NK-92 (cell line): ENCODE results near the gene SOSTDC1.
A peak's percentile ranks its signal among the peaks of the same experiment; 100 is the strongest.

ENCODE experiments used
- DNase-seq: peaks from one replicate; lab custom pipeline; 2025; ENCODE audit not compliant: unreplicated experiment; lab: John Stamatoyannopoulos, UW

SOSTDC1 gene

DNA sequence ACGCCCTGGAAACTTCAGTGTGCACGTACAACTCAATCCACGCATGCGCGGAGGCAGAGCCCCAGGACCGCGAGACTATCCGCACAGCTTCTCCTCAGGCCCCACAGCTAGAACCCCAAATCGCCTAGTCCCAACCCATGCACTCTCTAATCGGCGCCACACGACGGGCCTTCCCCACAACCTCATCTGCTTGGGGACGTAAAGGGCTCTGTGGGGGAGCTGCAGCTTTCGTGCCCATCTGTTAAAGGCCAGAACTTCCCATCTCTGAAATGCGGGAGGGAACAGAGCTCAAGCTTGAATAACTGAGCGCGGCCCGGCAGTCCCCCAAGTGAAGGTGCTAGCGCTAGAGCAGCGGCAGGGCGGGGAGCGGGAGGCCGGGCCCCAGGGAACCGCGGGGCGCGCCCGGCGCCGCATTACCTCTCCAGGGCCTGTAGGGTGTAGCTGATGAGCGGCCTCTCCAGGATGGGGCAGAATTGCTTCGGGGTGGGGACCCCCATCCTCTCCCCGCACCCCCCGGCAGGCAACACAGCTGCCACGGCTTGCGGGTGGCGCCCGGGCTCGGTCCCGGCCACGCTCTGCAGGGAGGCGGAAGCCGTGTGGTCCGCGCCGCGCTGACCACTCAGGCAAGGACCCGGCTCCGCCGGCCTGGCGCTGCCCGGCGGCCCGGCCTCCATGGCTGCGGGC is 44.7 kb downstream of the SOSTDC1 start:
- peak; percentile 4 for DNase-seq

DNA sequence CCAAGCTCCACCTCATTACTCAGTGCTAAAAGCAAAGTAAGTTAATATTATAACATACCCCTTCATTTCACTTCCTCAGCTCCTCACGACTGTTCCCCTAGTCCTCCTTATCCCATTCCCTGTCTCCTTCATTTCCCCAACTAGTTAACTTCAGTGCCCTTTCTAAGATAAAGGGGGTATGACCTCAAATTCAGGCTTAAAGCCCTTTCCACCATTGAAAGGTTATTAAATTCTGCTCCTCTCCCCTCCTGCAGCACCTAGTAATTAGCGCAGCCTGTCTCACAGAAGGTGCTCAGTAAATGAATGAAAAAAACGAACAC is 45.2 kb downstream of the SOSTDC1 start:
- no peak for DNase-seq

DNA sequence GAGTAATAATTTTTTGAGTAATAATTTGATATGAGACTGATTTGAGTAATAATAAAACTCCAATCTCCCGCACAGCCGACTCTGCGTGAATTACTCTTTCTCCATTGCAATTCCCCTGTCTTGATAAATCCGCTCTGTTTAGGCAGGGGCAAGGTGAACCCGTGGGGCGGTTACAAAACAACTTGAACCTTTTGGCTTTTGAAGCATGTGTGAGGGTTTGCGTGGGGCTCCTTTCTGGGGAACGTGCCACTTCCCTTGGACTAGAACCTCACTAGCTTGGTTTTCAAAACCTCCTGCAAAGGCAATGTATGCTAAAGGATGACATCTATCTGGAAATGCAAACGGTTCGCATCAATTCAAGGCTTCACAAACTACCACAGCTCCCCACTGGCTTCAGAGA is 45.7 kb downstream of the SOSTDC1 start:
- DNase-seq: no peak

DNA sequence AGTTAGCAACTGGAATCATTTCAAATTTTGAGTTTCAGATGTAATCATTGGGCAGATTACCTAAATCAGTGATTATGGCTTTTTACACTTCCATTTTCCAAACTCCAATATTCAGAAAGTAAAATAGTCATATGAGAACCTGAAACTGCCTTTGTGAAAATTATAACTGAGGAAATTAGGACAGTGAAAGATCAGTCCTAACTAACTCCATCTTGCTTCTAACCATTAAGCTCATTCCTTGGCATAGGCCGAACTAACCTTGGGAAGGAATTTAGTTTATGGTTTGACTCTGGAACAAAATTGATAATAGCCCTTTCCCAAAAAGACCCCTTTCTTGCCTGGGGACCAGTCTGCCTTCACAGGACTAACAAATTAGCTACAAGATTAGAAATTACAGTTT is 46.4 kb downstream of the SOSTDC1 start:
- no peak for DNase-seq

DNA sequence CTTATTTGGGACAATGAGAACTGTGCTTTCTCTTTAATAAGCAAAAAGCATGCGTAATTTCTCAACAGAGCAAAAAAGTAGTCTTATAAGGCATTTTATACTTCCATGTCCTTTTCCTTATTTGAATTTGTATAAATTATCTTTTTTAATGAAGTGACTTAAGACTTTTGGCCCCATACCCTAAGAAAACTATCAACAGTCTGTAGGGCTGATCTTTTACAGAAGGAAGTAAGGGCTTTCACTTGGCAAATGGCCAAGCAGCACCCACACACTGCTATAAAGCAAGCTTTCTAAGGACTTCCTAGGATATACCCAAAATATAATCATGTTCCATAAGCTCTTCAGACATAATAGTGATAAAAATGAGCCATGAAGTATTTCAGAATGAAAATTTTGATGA is 47.6 kb downstream of the SOSTDC1 start:
- no peak for DNase-seq

DNA sequence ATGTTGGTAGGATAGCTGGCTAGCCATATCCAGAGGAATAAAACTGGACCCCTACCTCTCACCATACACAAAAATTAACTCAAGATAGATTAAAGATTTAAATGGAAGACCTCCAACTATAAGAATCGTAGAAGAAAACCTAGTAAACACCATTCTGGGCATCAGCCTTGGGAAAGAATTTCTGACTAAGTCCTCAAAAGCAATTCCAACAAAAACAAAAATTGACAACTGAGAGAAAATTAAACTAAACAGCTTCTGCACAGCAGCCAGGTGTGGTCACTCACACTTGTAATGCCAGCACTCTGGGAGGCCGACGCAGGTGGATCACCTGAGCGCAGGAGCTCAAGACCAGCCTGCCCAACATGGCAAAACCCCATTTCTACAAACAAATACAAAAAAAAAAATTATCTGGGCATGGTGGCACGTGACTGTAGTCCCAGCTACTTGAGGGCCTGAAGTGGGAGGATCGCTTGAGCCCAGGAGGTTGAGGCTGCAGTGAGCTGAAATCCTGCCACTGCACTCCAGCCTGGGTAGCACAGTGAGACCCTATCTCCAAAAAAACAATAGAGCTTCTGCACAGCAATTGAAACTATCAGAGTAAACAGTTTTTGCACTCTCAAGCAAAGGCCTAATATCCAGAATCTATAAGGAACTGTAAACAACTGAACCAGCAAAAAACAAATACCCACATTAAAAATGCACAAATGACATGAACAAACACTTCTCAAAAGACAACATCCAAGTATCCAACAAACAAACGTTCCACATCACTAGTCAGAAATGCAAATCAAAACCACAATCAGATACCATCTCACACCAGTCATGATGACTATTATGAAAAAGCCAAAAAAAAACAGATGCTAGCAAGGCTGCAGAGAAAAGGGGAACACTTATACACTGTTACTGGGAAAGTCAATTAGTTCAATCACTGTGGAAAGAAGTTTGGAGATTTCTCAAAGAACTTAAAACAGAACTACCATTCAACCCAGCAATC is 49.0 kb downstream of the SOSTDC1 start:
- no peak for DNase-seq

DNA sequence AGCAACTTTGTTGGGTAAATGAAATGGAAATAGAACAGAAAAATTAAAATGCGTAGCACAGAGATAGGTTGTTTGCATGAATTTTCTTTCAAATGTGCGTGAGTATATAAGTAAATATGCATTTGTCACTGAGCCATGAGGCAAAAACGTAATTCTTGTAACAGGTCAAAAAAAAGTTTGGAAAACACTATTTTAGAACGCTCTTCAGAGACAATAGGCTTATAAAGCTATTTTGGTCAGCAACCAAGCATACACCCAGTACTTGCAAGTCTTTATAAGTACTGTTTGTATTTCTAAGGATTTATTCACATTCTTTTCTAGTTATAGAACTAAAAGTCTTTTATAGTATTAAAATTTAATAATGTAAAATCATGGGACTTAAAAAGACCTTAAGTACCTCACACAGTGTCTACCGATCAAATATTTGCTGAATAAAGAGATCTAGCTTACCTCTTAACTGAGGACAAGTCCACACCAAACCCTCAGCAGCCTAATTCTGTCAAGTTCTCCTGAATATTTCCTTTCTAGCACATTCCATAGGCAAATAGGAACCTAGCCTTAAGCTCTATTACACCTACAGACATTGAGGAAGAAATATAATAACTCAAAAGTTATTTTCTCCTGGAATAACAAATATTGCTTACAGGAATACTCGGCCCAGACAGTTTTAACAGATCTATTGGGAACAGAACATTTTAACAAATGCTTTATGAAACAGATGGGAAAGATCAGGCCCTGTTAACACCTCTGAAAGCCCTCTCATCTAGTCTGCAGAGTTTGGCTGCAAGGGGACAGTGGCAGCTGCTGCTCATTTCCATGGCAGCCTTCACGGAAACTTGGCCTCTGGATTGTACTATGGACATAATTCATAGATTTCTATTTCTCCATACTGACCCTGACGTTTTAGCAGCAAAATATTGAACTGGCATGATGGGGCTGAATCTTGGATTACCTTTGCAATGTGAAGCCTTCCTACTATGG is 53.0 kb downstream of the SOSTDC1 start:
- DNase-seq: no peak
